ENCODE results near the gene JAM2.
"Not testable (repeated sequence)": the region's sequence is repeated elsewhere in the genome, so short reads cannot be mapped to it uniquely, and the experiment has no call there.

JAM2 gene

DNA sequence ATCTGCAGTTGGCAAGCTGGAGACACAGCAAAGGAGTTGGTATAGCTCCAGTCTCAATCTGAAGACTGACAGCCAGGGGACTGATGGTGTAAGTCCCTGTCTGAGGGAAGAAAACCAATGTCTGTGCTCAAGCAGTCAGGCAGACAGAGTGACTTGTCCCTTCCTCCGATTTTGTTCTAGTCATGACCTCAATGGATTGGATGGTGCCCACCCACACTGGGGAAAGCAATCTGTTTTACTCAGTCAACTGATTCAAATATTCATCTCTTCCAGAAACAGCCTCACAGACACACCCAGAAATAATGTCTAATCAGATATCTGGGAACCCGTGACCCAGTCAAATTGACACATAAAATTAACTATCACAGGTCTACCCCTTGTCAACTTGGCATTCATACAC, 19.9 kb upstream of the JAM2 start:
- no peak for FAIRE-seq
- TF ChIP-seq, protein P1, sequence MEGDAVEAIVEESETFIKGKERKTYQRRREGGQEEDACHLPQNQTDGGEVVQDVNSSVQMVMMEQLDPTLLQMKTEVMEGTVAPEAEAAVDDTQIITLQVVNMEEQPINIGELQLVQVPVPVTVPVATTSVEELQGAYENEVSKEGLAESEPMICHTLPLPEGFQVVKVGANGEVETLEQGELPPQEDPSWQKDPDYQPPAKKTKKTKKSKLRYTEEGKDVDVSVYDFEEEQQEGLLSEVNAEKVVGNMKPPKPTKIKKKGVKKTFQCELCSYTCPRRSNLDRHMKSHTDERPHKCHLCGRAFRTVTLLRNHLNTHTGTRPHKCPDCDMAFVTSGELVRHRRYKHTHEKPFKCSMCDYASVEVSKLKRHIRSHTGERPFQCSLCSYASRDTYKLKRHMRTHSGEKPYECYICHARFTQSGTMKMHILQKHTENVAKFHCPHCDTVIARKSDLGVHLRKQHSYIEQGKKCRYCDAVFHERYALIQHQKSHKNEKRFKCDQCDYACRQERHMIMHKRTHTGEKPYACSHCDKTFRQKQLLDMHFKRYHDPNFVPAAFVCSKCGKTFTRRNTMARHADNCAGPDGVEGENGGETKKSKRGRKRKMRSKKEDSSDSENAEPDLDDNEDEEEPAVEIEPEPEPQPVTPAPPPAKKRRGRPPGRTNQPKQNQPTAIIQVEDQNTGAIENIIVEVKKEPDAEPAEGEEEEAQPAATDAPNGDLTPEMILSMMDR (IDR thresholded peaks at IDR 0.05; ENCODE audit: insufficient read depth, missing control alignments), result no peak
- no peak for DNase-seq (ENCODE audit: insufficient read length, low spot score)

DNA sequence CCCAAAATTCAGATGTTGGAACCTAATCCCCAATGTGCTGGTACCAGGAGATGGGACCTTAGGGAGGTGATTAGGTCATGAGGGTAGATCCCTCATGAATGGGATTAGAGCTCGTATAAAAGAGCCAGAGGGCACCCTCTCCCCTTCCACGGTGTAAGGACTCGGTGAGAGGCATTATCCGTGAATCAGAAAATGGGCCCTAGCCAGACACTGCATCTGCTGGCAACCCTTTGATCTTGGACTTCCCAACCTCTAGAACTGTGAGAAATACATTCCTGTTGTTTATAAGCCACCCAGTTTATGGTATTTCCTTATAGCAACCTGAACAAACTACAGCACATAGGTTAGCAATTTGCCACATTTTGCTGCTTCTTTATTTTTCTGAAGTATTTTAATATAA, 14.5 kb upstream of the JAM2 start:
- no peak for DNase-seq (ENCODE audit: insufficient read length, low spot score)
- TF ChIP-seq, protein P1 (IDR thresholded peaks at IDR 0.05; ENCODE audit: insufficient read depth, missing control alignments), result no peak
- no peak for FAIRE-seq

DNA sequence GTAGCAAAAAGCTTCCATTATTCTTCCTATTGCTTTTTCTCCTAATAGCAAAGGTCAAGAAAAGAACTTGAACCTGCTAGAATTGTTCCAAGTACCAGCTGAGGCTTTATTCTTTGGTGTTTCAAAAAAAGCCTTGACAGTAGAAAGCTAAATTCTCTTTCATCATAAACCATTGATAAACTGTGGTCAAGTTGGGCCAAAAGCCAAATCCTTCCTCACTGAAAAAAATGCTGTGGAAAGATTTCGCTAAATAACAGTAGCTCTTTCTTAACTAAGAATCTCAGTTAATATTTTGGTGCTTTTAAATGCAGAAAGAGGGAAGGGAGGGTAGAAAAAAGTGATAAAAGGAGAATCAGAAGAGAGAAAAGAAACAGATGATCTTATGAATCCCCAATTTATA, 14.0 kb upstream of the JAM2 start:
- TF ChIP-seq, protein P1 (IDR thresholded peaks at IDR 0.05; ENCODE audit: insufficient read depth, missing control alignments), result no peak
- no peak for DNase-seq (ENCODE audit: insufficient read length, low spot score)
- FAIRE-seq, result no peak

DNA sequence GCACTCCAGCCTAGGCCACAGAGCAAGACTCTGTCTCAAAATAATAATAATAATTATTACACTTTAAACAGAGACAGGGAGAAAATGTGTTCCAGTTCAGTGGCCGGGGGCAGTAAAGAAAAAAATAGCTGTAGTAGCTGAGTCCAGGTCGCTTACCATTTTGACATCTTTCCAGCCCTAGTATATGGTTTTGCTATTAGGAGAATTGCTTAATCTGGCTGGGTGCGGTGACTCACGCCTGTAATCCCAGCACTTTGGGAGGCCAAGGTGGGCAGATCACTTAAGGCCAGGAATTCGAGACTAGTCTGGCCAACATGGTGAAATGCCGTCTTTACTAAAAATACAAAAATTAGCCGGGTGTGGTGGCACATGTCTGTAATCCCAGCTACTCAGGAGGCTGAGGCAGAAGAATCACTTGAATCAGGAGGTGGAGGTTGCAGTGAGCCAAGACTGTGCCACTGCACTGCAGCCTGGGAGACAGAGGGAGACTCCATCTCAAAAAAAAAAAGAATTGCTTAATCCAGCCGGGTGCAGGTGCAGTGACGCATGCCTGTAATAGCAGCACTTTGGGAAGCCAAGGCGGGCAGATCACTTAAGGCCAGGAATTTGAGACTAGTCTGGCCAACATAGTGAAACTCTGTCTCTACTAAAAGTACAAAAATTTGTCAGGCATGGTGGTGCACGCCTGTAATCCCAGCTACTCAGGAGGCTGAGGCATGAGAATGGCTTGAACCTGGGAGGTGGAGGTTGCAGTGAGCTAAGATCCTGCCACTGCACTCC, 13.1 kb upstream of the JAM2 start:
- DNase-seq (ENCODE audit: insufficient read length, low spot score); FAIRE-seq: not testable (repeated sequence)

DNA sequence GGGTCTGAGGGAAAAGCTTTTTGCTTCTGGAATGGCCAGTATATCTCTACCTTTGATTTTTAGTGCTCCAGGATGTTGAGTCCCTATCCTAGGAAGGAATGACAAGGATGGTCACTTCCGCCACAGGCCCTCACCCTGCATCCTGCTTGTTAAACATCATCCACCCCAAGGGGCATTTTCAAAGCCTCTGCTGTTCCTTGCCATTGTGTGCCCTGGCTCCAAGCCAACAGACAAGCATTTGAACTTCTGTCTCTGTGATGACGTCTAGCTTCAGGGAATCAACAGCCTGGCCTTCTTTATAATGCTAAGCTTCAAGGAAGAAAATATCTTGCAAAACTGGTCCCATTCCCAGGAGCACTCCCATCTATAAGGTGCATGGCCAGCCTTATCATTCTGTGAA, 12.3 kb upstream of the JAM2 start:
- no peak for FAIRE-seq
- TF ChIP-seq, protein P1 (IDR thresholded peaks at IDR 0.05; ENCODE audit: insufficient read depth, missing control alignments), result no peak
- DNase-seq (ENCODE audit: insufficient read length, low spot score), result no peak

DNA sequence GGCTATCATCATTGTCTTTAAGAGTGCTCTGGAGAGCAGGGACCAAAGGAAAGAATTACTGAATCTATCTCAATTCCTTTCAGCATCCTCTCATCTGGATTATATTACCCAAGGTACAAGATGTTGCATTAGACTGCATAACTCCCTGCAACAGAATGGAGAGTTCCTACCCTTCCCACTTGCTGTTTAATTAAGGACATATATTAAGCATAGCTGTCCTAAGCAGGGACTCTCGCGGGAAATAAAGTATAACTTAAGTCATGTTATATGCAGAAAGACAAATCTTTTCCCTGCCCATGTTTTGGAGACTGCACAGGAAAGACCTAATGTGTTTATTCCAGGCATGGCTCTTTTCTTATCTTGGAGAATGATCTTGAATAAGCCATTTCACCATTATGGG, 6.8 kb upstream of the JAM2 start:
- FAIRE-seq, result no peak
- DNase-seq (ENCODE audit: insufficient read length, low spot score), result no peak
- TF ChIP-seq, protein P1 (IDR thresholded peaks at IDR 0.05; ENCODE audit: insufficient read depth, missing control alignments), result no peak

DNA sequence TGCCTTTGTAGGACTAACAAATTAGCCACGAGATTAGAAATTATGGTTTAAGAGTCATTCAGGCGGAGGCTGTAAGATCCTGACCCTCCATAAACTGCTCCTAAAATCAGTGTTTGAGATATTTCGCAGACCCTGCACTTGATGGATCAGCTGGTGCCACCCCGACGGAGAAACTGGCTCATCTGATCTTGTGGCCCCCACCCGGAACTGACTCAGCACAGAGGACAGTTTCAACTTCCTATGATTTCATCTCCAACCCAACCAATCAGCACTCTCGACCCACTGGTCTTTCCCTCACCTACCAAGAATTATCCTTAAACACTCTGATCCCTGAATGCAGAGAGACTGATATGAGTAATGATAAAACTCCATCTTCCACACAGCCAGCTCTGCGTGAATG, 3.7 kb upstream of the JAM2 start:
- TF ChIP-seq, protein P1 (IDR thresholded peaks at IDR 0.05; ENCODE audit: insufficient read depth, missing control alignments), result no peak
- DNase-seq (ENCODE audit: insufficient read length, low spot score), result no peak
- FAIRE-seq, result no peak

Data from D721Med (cell line).